Left renal pelvis (tissue), 4 donors: ENCODE results near the gene KRT71. TPM values are rescaled to one million over a fixed set of nuclear protein-coding genes. Genes with fewer than 3 reads are reported as not detected.

Experiments used
- DNase-seq, 4 donors: peaks; one replicate each; pipeline ENCODE4 v3.0.0-alpha.2; 2013; ENCODE audit warnings: low read depth in 4 of 4, low spot score in 3 of 4
- polyA plus RNA-seq, 4 donors: library from polyadenylated mRNA; unstranded; fragments of 120-200 nt; gene quantifications; one replicate each; pipeline ENCODE4 v1.2.1, GENCODE V29; 2013; ENCODE audit not compliant: insufficient read length in 4 of 4

KRT71 gene
- polyA plus RNA-seq, 4 donors, result 0.30 TPM; not detected in 3

GRCh38 chr12:52577316-52577715 is 24.4 kb upstream of the KRT71 start:
- DNase-seq, result no peak

- no peak for DNase-seq
Measured at GRCh38 chr12:52575948-52576347, 23.0 kb upstream of the KRT71 start.

- no peak for DNase-seq
Measured at GRCh38 chr12:52575256-52575655, 22.3 kb upstream of the KRT71 start.

GRCh38 chr12:52573743-52574142 is 20.8 kb upstream of the KRT71 start, which contains the start of gene KRT74:
Gene KRT74 (minus strand): TSS chr12:52573843. CDS start chr12:52573777, 66 bp downstream.
- no peak for DNase-seq

- no peak for DNase-seq
Measured at GRCh38 chr12:52573306-52573705, 20.4 kb upstream of the KRT71 start.

GRCh38 chr12:52570511-52570910 is 17.6 kb upstream of the KRT71 start:
- no peak for DNase-seq

GRCh38 chr12:52568111-52568510 is 15.2 kb upstream of the KRT71 start:
- DNase-seq, result no peak

GRCh38 chr12:52566847-52567291 is 13.9 kb upstream of the KRT71 start:
- DNase-seq, result no peak

GRCh38 chr12:52564582-52564981 is 11.6 kb upstream of the KRT71 start:
- DNase-seq, result no peak

GRCh38 chr12:52561880-52562449 is 9.0 kb upstream of the KRT71 start:
- no peak for DNase-seq

- DNase-seq, result no peak
Measured at GRCh38 chr12:52559979-52560378, 7.0 kb upstream of the KRT71 start.

- DNase-seq, result no peak
Measured at GRCh38 chr12:52558781-52559445, 6.0 kb upstream of the KRT71 start.

GRCh38 chr12:52557476-52557875 is 4.5 kb upstream of the KRT71 start:
- DNase-seq, result no peak

GRCh38 chr12:52555577-52555976 is 2.6 kb upstream of the KRT71 start:
- no peak for DNase-seq

- DNase-seq, result no peak
Measured at GRCh38 chr12:52552055-52552454, 890 bp downstream of the KRT71 start.

GRCh38 chr12:52551216-52551865 is 1.6 kb downstream of the KRT71 start:
- DNase-seq, result no peak

- DNase-seq, result no peak
Measured at GRCh38 chr12:52546126-52546525, 6.8 kb downstream of the KRT71 start.

- DNase-seq, result no peak
Measured at GRCh38 chr12:52543985-52544883, 8.7 kb downstream of the KRT71 start.

GRCh38 chr12:52542785-52543318 is 10.1 kb downstream of the KRT71 start:
- no peak for DNase-seq

- no peak for DNase-seq
Measured at GRCh38 chr12:52542157-52542556, 10.8 kb downstream of the KRT71 start.

GRCh38 chr12:52541709-52542108 is 11.2 kb downstream of the KRT71 start:
- DNase-seq, result no peak
